Ascending aorta (tissue), 2 donors: Measurements from ENCODE around the gene PXDN. TPM values are rescaled to one million over a fixed set of nuclear protein-coding genes. Genes with fewer than 3 reads are reported as not detected.
"Not testable (repeated sequence)": the region's sequence is repeated elsewhere in the genome, so short reads cannot be mapped to it uniquely, and the experiment has no call there.

ENCODE experiments used
- DNase-seq, 2 donors: peaks; one replicate each; pipeline ENCODE4 v3.0.0-alpha.2; 2019; ENCODE audit warnings: low spot score in 2 of 2
- H3K27ac ChIP-seq, 2 donors: fragments of 200-600 bp; sonication (generic); one replicate each; pipeline ENCODE4 v1.5.1; 2016 to 2017; ENCODE audit warnings: mild to moderate bottlenecking in 1 of 2
- H3K27me3 ChIP-seq: fragments of 200-600 bp; sonication (generic); one replicate; pipeline ENCODE4 v1.5.1; 2017
- H3K36me3 ChIP-seq, 2 donors: fragments of 200-600 bp; sonication (generic); one replicate each; pipeline ENCODE4 v1.5.1; 2016
- H3K4me1 ChIP-seq, 2 donors: fragments of 200-600 bp; sonication (generic); one replicate each; pipeline ENCODE4 v1.5.1; 2016 to 2017; ENCODE audit warnings: mild to moderate bottlenecking in 1 of 2
- H3K4me3 ChIP-seq, 2 donors: fragments of 200-600 bp; sonication (generic); one replicate each; pipeline ENCODE4 v1.5.1; 2016 to 2017; ENCODE audit warnings: mild to moderate bottlenecking in 1 of 2
- H3K9me3 ChIP-seq, 2 donors: fragments of 200-600 bp; sonication (generic); one replicate each; pipeline ENCODE4 v1.5.1; 2016
- intact Hi-C: fragments of 100-400 bp; cut with DNase I; formaldehyde crosslinking; loops from one replicate; pipeline ENCODE4 v1.15.1; 2023
- total RNA-seq: library from RNA; depleted of rRNA; stranded (reverse); fragments of >200 nt; gene quantifications from one replicate; pipeline ENCODE4 v1.1.0, GENCODE V29; 2016
- TF ChIP-seq, protein P1 (sequence below), 3 experiments: fragments of 200-600 bp in 2 of 3; fragments of 450-650 bp in 1 of 3; sonication (generic) in 2 of 3; IDR thresholded peaks; one replicate each; pipeline ENCODE4 v1.5.1; 2016 to 2019; ENCODE audit warnings: antibody characterized with exemption in 3 of 3, mild to moderate bottlenecking in 1 of 3, moderate library complexity in 1 of 3

Gene PXDN
- total RNA-seq, 1 donor from 2014 or later, result 188 TPM

DNA sequence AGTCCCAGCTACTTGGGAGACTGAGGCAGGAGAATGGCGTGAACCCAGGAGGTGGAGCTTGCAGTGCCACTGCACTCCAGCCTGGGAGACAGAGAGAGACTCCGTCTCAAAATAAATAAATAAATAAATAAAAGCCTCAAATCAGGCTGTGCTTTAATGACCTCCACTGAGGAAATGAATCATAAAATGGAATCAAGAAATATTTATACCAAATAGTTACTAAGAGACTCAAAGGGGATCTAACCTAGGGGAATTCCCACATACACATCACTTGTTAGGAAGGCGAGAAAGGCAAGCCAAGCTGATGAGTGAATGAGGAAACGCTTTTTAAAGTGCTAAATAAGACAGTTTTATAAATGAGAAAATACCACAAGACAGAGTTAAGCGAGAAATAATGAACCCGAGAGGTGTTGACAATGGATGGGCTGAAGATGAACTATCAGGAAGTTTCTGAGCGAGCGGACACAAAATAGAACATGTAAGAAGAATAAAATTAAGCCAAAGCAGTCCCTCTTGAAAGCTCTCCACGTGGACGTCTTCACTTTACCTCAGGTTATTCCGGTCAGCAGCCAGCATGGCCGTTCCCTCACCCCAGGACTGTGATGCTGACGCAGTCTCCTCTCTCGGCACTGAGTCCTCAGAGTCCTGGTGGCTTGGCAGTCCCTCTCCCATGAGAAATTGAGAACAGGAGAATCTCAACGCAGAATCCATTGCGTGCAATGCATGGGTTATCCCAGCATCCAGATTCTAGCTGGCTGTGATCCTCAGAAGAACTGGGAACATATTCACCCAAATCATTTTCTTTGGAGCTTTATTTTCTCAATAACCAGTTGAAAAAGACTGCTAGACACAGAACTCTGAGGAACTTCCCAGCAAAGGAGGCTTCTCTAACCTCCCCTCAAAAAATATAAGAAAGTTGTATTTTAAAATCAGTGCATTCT lies 22.3 kb downstream of the PXDN start:
- TF ChIP-seq, protein P1, sequence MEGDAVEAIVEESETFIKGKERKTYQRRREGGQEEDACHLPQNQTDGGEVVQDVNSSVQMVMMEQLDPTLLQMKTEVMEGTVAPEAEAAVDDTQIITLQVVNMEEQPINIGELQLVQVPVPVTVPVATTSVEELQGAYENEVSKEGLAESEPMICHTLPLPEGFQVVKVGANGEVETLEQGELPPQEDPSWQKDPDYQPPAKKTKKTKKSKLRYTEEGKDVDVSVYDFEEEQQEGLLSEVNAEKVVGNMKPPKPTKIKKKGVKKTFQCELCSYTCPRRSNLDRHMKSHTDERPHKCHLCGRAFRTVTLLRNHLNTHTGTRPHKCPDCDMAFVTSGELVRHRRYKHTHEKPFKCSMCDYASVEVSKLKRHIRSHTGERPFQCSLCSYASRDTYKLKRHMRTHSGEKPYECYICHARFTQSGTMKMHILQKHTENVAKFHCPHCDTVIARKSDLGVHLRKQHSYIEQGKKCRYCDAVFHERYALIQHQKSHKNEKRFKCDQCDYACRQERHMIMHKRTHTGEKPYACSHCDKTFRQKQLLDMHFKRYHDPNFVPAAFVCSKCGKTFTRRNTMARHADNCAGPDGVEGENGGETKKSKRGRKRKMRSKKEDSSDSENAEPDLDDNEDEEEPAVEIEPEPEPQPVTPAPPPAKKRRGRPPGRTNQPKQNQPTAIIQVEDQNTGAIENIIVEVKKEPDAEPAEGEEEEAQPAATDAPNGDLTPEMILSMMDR (IDR thresholded peaks at IDR 0.05), result no peak
- Histone ChIP-seq H3K4me1 (peaks cover 9 to 25% of the 10 kb centered on the region in 2 donors), H3K4me3 (no peak overlapping the region), H3K36me3 (no peaks in the 10 kb centered on the region), H3K27ac (peak overlapping the region; percentile 84), H3K27me3 (no peaks in the 10 kb centered on the region), H3K9me3 (no peaks in the 10 kb centered on the region)
- intact Hi-C loops, result loop anchor here (2.0 kb wide), 1 partner anchor 65 kb away; no protein-coding TSS in a partner anchor
- peak in 1 of 2 donors; percentile 70 for DNase-seq

- peaks cover 18 to 46% of the 10 kb centered on the region in 2 donors for H3K4me1 ChIP-seq
Measured at GRCh38 chr2:1718339-1719220, 25.7 kb downstream of the PXDN start.

DNA sequence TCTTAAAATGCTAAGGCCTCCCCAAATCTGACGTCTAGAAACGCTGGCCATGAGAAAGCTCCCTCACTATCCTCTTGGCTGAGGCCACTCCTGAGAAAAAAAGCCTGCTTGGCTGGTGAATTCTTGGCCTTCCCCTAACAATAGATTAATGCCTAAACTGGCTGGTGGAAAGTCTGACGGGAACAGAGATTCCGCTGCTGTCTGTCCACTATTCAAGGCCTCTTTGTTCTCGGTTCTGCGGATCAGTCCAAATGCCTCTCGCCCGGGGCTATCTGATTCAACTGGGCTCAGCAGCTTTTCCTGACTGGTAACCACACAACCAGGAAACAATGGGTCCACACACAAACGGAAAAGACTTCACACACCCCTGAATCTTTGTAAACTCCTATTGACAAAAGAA lies 27.2 kb downstream of the PXDN start:
- no peak overlapping the region for H3K4me3 ChIP-seq
- no peaks in the 10 kb centered on the region for H3K27me3 ChIP-seq
- H3K4me1 ChIP-seq, result peaks cover 18 to 50% of the 10 kb centered on the region in 2 donors
- no peaks in the 10 kb centered on the region for H3K9me3 ChIP-seq
- TF ChIP-seq, protein P1 (IDR thresholded peaks at IDR 0.05), result no peak
- no peaks in the 10 kb centered on the region for H3K36me3 ChIP-seq
- peak in 1 of 2 donors; percentile 70 for DNase-seq
- intact Hi-C loops, result no loop called here
- peak overlapping the region; percentile 60 to 77 for H3K27ac ChIP-seq

More at GRCh38 chr2:1718339-1719220, 25.7 kb downstream of the PXDN start:
- intact Hi-C loops, result no loop called here
- TF ChIP-seq, protein P1 (IDR thresholded peaks at IDR 0.05), result no peak
- no peak overlapping the region for H3K4me3 ChIP-seq
- no peak for DNase-seq
- H3K27ac ChIP-seq, result peak overlapping the region; percentile 60 to 77
- H3K9me3 ChIP-seq, result no peaks in the 10 kb centered on the region
- no peaks in the 10 kb centered on the region for H3K27me3 ChIP-seq
- no peaks in the 10 kb centered on the region for H3K36me3 ChIP-seq

DNA sequence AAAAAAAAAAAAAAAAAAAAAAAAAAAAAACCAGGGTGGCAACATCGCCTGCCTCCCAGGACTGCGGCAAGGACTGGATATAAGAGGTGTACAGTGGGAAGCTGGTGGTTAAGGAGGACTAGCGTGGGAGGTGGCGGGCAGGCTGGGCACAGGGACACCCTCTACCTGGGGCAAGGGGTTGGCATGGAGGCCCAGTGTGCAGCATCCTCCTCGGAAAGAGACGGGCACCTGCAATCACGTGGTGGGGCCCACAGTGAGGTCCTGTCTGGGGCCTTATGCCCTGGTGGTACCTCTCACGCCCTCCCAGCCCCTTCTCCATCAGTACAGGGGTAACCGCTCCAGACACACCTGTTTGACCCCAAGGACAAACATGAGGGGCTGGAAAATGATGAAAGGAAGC lies 27.9 kb downstream of the PXDN start:
- H3K9me3 ChIP-seq, result no peaks in the 10 kb centered on the region
- peaks cover 18 to 46% of the 10 kb centered on the region in 2 donors for H3K4me1 ChIP-seq
- intact Hi-C loops, result no loop called here
- H3K27me3 ChIP-seq, result no peaks in the 10 kb centered on the region
- peak overlapping the region; percentile 60 to 77 for H3K27ac ChIP-seq
- H3K36me3 ChIP-seq, result no peaks in the 10 kb centered on the region
- DNase-seq, result peak in 1 of 2 donors; percentile 61
- TF ChIP-seq, protein P1 (IDR thresholded peaks at IDR 0.05), result no peak
- no peak overlapping the region for H3K4me3 ChIP-seq

GRCh38 chr2:1716014-1716305 lies 28.4 kb downstream of the PXDN start:
- H3K27me3 ChIP-seq, H3K4me3 ChIP-seq, H3K36me3 ChIP-seq, H3K9me3 ChIP-seq, DNase-seq, intact Hi-C loops: not testable (repeated sequence)
- H3K27ac ChIP-seq, result peak overlapping the region; percentile 60 to 77
- peaks cover 15 to 41% of the 10 kb centered on the region in 2 donors for H3K4me1 ChIP-seq
